GM21390 (cell line): ENCODE results near the gene PDPN.
"Not testable (repeated sequence)": the region's sequence is repeated elsewhere in the genome, so short reads cannot be mapped to it uniquely, and the experiment has no call there.

Source experiments
- ATAC-seq: cut with Tn5 transposase; IDR thresholded peaks from one replicate; pipeline ENCODE4 v1.9.1; 2021; ENCODE audit not compliant: unreplicated experiment

The PDPN gene, protein sequence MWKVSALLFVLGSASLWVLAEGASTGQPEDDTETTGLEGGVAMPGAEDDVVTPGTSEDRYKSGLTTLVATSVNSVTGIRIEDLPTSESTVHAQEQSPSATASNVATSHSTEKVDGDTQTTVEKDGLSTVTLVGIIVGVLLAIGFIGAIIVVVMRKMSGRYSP

GRCh38 chr1:13583595-13583965, at the start of gene PDPN:
TSS of gene PDPN (plus strand) at chr1:13583832. CDS start at chr1:13584034, 202 bp downstream.
- no peak for ATAC-seq

GRCh38 chr1:13535227-13535626, 48.4 kb upstream of the PDPN start:
- no peak for ATAC-seq

GRCh38 chr1:13536571-13536970, 47.1 kb upstream of the PDPN start:
- ATAC-seq = no peak

- ATAC-seq = no peak
Observed at GRCh38 chr1:13538832-13539231, 44.8 kb upstream of the PDPN start.

GRCh38 chr1:13539683-13540082, 43.9 kb upstream of the PDPN start:
- no peak for ATAC-seq

DNA sequence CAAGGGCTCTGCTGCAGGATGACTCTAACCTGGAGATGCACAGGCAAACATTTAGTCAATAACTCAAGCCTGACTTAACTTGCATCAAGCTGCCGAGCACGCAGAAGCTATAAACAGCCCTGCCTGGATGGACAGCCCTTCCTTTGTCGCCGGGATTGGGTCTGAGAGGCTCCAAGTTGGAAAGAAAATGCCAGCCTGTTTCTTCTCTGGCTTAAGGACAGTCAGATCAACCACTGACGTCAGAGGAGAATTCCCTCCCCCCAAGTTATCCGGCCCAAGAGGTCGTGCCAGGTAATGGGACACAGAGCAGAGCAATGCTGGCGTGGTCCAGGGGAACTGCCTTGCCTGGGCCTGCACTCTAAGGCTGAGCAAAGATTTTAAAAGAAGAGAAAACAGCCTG, 42.8 kb upstream of the PDPN start:
- no peak for ATAC-seq

- no peak for ATAC-seq
Observed at GRCh38 chr1:13541435-13542215, 42.0 kb upstream of the PDPN start.

- ATAC-seq = no peak
Observed at GRCh38 chr1:13543451-13544220, 40.0 kb upstream of the PDPN start.

- no peak for ATAC-seq
Observed at GRCh38 chr1:13544221-13544556, 39.4 kb upstream of the PDPN start.

- no peak for ATAC-seq
Observed at GRCh38 chr1:13546791-13547190, 36.8 kb upstream of the PDPN start.

- ATAC-seq = no peak
Observed at GRCh38 chr1:13548281-13548680, 35.4 kb upstream of the PDPN start.

GRCh38 chr1:13549021-13549420, 34.6 kb upstream of the PDPN start:
- ATAC-seq = no peak

DNA sequence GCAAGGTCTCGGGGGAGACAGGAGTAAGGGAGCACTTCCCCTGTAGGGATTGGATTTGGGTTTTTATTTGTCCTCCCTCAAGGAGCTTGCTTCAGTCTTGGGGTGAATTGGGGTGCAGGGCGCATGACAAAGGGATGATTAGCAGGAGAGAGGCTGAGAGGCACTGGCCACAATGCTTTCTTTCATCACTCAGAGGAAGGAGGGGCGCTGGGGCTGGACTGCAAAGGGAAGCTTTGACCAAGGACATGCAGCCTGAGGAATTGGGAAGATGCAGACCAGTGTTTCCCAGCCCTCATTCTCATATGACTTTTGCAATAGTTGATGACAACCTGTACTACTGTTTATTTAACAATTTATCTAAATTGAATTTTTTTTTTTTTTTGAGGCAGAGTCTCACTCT, 34.1 kb upstream of the PDPN start:
- ATAC-seq = no peak

GRCh38 chr1:13550663-13551062, 33.0 kb upstream of the PDPN start:
- no peak for ATAC-seq

GRCh38 chr1:13554798-13555197, 28.8 kb upstream of the PDPN start:
- ATAC-seq = no peak

DNA sequence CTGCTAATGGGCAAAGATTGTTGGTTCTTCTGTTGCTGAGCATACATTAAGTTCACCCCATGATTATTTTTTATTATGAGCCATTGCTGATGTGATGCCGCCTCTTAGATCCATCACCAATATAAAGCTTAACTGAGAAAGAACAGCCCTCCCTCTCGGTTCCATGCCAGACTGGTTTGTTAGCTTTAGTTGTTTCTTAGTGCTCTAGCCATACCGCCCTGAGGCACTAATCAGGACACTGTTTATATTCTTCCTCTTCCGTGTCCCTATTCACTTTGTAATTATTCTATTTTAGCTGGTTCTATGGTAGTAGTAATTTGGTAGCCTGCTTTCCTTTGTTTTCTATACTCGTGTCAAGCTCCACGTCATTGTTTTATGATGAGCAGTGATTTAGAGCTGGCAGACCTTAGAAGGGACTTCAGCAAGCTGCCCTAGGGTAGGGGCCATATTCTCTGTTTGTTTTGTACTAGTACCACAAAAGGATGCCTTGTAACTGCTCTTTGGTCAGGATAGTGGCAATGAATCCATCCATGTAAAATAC, 27.3 kb upstream of the PDPN start:
- ATAC-seq = no peak

- ATAC-seq = no peak
Observed at GRCh38 chr1:13560541-13560940, 23.1 kb upstream of the PDPN start.

- ATAC-seq = not testable (repeated sequence)
Observed at GRCh38 chr1:13562981-13563380, 20.7 kb upstream of the PDPN start.

DNA sequence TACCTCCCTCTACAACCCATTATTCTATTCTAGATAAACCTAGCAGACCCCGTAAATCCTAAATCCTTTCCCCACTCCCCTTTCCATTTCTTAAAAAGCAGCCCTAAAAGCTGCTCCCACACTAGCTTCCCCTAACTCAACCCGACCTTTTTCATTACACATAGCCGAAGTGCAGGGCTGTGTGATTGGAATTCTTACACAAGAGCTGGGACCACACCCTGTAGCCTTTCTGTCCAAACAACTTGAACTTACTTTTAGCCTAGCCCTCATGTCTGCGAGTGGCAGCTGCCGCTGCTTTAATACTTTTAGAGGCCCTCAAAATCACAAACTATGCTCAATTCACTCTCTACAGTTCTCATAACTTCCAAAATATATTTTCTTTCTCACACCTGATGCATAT, 19.6 kb upstream of the PDPN start:
- ATAC-seq = no peak

DNA sequence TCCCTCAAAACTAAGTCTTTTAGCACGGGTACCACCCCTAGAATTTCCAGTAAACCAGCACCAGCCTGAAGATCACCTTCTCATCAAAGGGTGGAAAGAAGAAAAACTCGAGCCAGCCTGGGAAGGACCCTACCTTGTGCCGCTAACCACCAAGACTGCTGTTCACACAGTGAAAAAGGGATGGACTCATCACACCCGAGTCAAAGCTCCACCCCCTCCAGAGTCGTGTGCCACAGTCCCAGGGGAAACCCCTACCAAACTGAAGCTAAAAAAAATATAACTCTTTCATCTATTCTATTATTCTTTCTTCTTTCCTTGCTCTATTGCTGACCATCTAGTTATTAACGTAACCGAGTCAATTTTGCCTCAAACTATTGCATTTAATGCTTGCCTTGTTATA, 13.2 kb upstream of the PDPN start:
- not testable (repeated sequence) for ATAC-seq

DNA sequence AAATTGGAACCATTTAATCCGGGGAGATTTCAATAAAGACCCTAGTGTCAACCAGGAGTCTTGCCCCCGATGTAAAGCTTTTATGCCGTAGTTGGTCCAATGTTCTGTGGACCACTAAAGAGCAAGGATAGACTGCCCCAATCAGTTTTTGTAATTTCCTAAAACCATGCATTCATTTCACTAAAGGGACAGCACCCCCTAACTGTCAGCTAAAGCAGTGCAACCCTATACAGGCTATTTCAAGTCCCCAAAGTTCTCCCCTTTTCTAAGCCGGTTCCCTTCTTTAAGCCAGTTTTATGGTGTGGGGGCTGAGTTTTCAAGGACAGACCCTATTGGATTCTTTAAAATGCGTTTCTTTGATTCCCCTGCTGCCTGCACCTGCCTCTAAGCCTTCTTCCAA, 12.7 kb upstream of the PDPN start:
- ATAC-seq = no peak

GRCh38 chr1:13573586-13573985, 10.0 kb upstream of the PDPN start:
- no peak for ATAC-seq
